GM21825 (cell line): ENCODE data around the gene IFT81.
A peak's percentile ranks its signal among the peaks of the same experiment; 100 is the strongest.
"Not testable (repeated sequence)": the region's sequence is repeated elsewhere in the genome, so short reads cannot be mapped to it uniquely, and the experiment has no call there.

ENCODE experiments used
- ATAC-seq: cut with Tn5 transposase; IDR thresholded peaks from one replicate; pipeline ENCODE4 v1.9.1; 2021; ENCODE audit warnings: mild to moderate bottlenecking, moderate library complexity; ENCODE audit not compliant: unreplicated experiment

Gene IFT81

GRCh38 chr12:110108309-110109036 lies 15.7 kb upstream of the IFT81 start:
- ATAC-seq = no peak

DNA sequence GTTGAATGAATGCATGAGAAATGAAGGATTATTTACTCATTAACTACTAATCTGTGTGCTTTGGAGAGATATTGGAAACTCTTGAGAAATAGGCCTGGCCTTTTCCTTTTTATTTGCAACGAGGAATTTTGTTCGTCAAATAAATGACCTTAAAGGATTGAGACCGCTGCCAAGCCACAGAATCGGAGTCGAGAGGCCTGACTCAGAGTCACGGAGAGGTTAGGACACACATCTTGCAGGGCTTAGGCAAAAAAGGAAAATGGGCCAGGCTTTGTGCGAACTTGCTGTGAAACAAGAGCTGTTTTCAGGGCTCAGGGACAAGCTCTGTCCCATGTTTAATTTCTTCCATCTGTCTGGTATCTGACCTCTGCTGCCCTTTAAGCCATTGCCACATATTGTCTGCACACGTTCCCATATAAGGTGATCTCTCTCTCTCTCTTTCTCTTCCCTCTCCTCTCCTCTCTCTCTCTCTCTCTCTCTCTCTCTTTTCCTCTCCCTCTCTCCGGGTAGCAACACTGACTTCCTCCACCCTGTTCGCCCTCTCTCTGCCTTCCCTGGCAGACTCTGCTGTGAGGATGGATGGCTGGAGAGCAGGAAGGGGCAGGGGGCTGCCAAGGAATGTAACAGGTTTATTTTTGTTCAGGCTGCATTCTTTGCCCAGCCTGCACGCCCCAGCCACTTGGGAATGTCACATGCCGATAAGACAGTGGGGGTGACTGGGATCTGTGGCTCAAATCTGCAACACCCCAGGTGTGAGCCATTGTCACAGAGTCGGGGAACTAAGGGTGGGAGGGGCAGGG lies 14.9 kb upstream of the IFT81 start:
- ATAC-seq = no peak

DNA sequence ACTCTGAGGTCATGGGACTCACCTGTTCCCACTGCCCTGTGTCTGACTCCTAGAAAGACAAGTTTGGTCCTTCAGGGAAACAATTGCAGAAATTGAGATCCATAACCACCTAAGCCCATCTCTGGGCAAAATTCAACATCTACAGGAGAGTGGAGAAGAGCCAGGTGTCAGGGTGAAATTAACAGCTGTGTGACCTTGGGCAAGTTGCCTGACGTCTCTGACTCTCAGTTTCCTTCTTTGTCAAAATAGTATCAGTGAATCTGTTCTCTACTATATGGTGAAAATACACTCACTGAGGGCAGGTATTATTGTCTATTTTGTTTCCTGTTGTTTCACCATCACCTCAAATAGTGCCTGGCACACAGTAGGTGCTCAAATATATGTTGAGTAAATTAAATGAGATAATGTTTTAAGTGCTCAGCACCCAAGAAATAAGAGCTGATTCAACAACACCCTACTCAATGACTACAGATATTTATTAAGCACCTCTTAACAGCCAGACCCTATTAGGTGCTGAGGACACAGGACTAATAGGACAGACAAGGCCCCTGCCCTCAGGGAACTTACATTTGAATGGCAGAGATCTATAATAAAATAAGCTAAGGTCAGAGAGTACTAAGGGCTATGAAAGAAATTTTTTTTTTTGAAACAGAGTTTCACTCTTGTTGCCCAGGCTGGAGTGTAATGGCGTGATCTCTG lies 14.2 kb upstream of the IFT81 start:
- no peak for ATAC-seq

DNA sequence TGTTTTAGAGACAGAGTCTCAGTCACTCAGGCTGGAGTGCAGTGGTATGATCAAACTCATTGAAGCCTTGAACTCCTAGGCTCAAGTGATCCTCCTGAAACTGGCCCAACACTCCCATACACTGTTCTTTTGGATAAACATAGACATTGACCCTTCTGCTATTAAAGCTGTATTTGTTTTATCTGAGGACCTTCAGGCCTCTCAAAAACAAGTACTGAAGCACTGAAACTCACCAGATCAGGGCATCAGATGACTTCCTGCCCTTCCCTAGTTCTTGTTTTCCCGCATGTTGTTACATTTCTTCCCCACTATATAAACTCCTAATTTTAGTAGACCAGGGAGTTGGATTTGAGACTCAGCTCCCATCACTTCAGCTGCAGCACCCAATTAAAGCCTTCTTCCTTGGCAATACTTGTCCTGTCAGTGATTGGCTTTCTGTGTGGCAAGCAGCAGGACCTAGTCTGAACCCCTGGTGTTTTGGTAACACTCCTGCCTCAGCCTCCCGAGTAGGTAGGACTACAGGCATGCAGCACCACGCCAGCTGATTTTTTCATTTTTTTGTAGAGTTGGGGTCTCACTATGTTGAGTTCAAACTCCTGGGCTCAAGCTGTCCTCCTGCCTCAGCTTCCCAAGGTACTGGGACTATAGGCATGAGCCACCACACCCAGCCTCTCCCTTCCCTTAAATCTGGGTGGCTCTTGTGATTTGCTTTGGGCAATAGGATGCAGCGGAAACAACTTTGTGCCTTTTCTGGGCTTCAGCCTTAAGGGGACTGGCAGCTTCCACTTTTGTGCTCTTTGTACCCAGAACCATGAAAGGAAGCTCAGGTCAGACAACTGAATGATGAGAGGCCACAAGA lies 12.5 kb upstream of the IFT81 start:
- no peak for ATAC-seq

GRCh38 chr12:110112335-110112660 lies 11.9 kb upstream of the IFT81 start:
- ATAC-seq = no peak

GRCh38 chr12:110114528-110114937 lies 9.6 kb upstream of the IFT81 start:
- no peak for ATAC-seq

DNA sequence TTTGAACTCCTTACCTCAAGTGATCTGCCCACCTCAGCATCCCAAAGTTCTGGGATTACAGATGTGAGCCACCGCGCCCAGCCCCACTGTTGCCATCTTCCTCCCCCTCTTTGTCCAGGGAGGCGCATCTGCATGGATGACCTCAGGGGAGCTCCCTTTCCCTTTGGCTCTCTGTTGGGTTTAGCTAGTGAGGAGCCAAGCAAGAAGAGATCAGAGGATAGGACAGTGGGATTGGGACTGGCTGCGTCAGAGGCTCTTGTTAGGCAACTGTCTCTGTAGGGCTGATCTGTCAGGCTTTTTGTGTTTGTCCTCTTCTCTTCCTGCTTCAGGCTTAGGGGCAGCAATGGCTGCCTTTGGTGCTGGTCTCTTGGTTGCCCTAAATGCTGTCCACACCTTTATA lies 8.5 kb upstream of the IFT81 start:
- no peak for ATAC-seq

GRCh38 chr12:110116623-110117022 lies 7.5 kb upstream of the IFT81 start:
- no peak for ATAC-seq

DNA sequence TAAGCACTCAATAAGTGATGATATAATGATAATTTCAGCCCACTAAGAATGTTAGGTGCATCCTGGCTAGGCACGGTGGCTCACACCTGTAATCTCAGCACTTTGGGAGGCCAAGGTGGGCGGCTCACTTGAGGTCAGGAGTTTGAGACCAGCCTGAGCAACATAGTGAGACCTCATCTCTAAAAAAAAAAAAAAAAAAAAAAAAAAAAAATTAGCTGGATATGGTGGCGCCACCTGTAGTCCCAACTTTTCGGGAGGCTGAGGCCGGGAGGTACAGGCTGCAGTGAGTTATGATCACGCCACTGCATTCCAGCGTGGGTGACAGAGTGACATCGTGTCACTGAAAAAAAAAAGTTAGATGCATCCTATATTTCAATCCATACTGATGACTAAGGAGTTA lies 6.9 kb upstream of the IFT81 start:
- ATAC-seq = not testable (repeated sequence)

DNA sequence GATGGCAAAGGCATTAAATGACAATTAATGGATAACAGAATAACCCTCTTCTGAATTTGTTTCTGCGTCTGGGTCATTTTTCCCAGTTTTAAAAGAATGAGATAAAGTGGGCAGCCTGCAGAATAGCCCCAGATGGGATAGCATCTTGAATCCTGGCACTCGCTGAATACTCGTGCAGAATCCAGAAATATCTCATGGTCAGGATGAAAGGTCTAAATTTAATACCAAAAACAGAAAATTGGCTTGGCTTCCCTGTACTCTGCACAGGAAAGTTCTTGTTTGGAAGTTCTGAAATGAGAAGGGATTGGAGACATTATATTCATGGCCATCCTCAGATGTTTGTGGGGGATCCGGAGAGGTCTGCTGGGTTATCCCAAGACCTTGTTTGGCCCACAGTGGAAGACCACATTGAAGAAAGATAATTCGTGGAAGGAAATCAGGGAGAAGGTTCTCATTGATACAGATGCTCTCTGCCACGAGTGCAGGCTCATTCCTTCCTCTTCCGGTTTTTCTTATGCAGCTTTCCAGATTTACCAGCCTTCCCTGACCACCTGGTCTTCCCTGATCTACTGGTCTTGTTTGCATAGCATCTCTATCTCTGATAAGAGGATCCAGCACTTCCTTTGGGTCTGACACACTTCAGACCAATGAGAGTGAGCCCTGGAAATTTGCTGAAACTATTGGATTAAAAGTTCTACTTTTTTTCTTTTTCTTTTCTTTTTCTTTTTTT lies 6.0 kb upstream of the IFT81 start:
- ATAC-seq = no peak

DNA sequence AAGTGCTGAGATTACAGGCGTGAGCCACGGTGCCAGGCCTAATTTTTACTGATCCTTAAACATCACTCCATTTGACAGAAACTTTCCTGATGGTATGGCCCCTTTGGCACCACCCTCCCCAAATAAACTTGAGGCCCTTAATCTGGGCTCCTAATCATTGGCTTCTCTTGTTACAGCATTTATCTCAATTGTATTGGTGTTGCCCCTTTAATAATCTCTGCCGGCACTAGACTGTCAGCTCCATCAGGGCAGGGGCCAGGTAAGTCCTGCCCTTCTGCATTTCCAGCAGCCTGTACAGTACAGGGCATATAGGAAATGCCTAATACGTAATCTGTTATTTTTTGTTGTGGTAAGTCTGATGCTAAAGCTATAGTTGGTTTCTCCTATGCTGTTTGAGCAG lies 1.2 kb upstream of the IFT81 start:
- ATAC-seq = no peak

- ATAC-seq = peak; percentile 50
These were observed 263 bp upstream of the IFT81 start for GRCh38 chr12:110123919-110124268.

- ATAC-seq = no peak
These were observed 2.4 kb downstream of the IFT81 start for GRCh38 chr12:110126557-110126956.

DNA sequence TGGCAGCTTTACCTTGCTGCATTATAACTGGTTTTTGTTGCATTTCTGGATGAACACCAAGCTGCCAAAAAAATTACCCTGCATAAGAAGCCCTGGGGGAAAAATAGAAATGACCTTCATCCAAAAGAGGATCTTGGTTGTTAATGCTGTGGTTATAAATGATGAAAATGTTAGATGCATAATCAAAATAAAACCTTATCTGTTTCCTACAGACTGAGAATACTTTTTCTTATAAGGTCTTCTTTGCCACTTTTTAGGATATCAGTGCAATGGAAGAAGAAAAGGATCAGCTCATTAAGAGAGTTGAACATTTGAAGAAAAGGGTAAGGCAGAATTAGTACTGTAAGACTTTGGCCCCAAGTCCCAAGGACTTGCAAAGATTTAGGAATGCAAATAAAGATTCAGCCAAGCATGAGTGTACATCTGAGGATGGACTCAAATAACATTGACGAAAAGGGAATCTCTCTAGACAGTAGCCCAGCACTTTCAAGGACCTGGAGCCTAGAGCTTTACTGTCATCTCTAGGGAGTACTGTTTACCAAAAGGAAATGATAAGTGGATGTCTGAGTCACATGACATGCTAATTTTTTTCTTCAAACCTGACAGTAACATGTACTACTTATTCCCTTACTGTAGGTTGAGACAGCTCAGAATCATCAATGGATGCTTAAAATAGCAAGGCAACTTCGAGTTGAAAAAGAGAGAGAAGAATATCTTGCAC lies 10.7 kb downstream of the IFT81 start:
- no peak for ATAC-seq

DNA sequence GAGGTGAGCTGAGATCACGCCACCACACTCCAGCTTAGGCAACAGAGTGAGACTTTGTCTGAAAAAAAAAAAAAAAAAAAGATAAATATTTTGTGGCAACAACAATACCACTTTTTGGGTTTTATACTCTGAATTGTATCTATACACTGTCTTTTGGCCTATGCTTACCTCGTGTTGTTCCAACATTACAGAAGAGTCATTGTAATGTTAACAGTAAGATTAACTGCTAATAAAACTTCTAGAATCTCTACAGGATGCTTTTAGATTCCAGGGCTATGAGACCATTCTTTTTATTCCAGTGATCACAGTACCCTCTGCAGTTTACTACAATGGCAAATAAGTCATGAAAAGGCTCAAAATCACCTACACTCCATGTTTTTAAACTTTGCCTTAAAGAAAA lies 11.6 kb downstream of the IFT81 start:
- no peak for ATAC-seq

DNA sequence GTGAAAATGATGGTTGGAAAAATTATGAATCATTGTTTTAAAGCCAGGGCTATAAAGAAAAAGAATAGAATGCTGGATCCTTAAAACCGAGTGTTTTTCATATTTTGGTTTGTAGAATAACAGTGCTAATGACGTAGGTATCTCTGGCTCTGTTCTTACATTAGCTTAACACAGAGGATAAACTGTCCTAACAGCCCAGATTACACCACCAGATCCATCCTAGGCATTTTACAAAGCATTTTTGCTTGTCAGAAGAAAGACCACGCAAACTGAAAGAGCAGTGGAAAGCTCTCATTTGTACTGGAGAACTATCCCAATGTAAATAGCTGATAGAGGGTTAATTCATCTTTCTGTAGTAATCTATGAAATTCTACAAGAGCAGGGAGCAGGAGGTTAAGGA lies 13.6 kb downstream of the IFT81 start:
- no peak for ATAC-seq

DNA sequence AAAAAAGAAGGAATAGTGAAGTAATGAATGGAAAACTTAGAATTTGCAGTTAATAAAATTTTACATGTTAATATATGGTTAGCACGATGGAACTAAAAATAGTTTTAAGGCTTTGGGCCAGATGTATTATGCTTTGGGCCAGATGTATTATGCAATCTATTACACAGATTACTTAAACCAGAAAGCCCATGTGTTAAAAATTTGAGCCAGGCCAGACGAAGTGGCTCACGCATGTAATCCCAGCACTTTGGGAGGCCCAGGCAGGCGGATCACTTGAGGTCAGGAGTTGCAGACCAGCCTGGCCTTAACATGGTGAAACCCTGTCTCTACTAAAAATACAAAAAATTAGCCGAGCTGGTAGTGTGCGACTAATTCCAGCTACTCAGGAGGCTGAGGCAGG lies 17.2 kb downstream of the IFT81 start:
- ATAC-seq = no peak

DNA sequence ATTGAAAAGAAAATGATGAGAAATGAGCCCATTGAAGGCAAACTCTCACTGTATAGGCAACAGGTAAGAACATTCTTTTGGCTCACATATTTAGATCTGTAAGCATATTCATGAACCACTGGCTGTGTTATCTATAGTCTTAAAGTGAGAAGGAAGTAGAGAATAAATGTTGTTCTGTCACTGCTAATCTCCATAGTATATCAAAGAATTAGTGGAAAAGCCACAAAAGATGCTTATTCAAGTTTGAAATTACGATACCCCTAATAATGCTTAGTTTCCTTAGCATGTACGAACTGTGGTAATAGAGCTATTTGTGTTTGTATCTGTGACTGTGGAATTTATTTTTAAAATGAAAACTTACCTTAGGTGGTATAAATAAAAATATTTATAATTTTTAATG lies 22.8 kb downstream of the IFT81 start:
- ATAC-seq = no peak

- no peak for ATAC-seq
These were observed 25.0 kb downstream of the IFT81 start for GRCh38 chr12:110149086-110149660.

DNA sequence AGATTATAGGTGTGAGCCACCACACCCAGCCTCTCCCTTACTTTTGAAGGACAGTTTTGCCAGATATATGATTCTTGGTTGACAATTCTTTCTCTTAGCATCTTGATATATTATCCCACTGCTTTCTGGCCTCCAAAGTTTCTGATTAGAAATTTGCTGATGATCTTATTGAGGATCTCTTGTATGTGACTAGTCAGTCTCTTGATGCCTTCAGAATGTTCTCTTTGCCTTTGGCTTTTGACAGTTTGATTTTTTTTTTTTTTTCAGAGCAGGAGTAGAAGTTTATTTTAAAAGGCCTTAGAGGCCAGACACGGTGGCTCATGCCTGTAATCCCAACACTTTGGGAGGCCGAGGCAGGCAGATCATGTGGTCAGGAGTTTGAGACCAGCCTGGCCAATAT lies 32.6 kb downstream of the IFT81 start:
- ATAC-seq = no peak
